ENCODE data around the gene IGSF23.

- TF ChIP-seq POLR2A (IDR thresholded peaks at IDR 0.05) (no peak), CTCF (IDR thresholded peaks at IDR 0.05) (no peak)
Measured at GRCh38 chr19:44604241-44604640, 9.1 kb upstream of the IGSF23 start.

Data from Peyer's patch (tissue), 4 donors.